Endothelial cell of umbilical vein (primary cell): ENCODE measurements around the gene CDRT15.

ENCODE experiments used
- EZH2 ChIP-seq: IDR thresholded peaks from 2 replicates; pipeline ENCODE4 v1.6.1; 2012; ENCODE audit warnings: borderline replicate concordance, low read depth, mild to moderate bottlenecking, moderate library complexity, low read length, inconsistent platforms; ENCODE audit not compliant: severe bottlenecking
- GATA2 ChIP-seq: IDR thresholded peaks from 2 replicates; pipeline ENCODE4 v1.7.0; 2011; ENCODE audit warnings: low read depth, mild to moderate bottlenecking, moderate library complexity, mixed read lengths, low read length; ENCODE audit not compliant: insufficient read length, insufficient read depth
- MYC ChIP-seq: IDR thresholded peaks from one replicate; pipeline ENCODE4 v1.6.1; 2011; ENCODE audit warnings: mild to moderate bottlenecking, low read depth, low read length
- POLR2A ChIP-seq: IDR thresholded peaks from 2 replicates; pipeline ENCODE4 v1.6.1; 2012; ENCODE audit warnings: low read depth, mild to moderate bottlenecking, control low read depth, low read length
- POLR2AphosphoS5 ChIP-seq: IDR thresholded peaks from 2 replicates; pipeline ENCODE4 v1.6.1; 2012; ENCODE audit warnings: low read depth, mild to moderate bottlenecking, control low read depth, low read length, moderate library complexity; ENCODE audit not compliant: insufficient read depth
- TF ChIP-seq, protein P1 (sequence below), 2 donors: IDR thresholded peaks; 1 replicate in 1 of 2; 2 replicates in 1 of 2; pipeline ENCODE4 v1.5.1; 2011; ENCODE audit warnings: low read length in 2 of 2, mild to moderate bottlenecking in 2 of 2, moderate library complexity in 2 of 2, control low read depth in 1 of 2, inconsistent platforms in 1 of 2, low read depth in 1 of 2; ENCODE audit not compliant: insufficient read depth in 1 of 2; ENCODE audit errors: extremely low read depth in 1 of 2
- TF ChIP-seq, protein P2 (sequence below): IDR thresholded peaks from 2 replicates; pipeline ENCODE4 v1.6.1; 2011; ENCODE audit not compliant: insufficient read depth, insufficient read length

DNA sequence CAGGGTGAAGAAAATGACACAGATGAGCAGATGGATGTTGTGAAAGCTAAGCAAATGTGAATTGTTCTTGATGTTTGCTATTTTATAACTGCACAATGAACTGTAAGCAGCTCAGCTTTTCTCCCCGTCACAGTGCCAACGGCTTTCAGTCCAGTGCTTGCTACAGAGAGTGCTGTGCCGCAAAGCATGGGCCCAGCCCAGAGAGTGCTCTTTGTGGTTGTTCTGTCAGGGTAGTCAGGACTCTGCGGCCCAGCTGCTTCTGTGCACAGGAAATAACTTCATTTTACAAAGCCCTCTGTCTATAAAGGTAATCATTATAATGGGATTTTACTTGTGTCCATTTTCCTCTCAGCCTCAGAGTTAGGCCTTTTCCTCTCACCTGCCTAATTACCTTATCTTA lies 39.1 kb downstream of the CDRT15 start:
- TF ChIP-seq, protein P1, sequence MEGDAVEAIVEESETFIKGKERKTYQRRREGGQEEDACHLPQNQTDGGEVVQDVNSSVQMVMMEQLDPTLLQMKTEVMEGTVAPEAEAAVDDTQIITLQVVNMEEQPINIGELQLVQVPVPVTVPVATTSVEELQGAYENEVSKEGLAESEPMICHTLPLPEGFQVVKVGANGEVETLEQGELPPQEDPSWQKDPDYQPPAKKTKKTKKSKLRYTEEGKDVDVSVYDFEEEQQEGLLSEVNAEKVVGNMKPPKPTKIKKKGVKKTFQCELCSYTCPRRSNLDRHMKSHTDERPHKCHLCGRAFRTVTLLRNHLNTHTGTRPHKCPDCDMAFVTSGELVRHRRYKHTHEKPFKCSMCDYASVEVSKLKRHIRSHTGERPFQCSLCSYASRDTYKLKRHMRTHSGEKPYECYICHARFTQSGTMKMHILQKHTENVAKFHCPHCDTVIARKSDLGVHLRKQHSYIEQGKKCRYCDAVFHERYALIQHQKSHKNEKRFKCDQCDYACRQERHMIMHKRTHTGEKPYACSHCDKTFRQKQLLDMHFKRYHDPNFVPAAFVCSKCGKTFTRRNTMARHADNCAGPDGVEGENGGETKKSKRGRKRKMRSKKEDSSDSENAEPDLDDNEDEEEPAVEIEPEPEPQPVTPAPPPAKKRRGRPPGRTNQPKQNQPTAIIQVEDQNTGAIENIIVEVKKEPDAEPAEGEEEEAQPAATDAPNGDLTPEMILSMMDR (IDR thresholded peaks at IDR 0.05; ENCODE audit: extremely low read depth in 1 of 2, insufficient read depth in 1 of 2, low read depth in 1 of 2, low read length in 2 of 2) = no peak
- TF ChIP-seq POLR2AphosphoS5 = no peak
- TF ChIP-seq MYC = no peak
- TF ChIP-seq POLR2A = no peak
- no peak for TF ChIP-seq EZH2
- TF ChIP-seq, protein P2, sequence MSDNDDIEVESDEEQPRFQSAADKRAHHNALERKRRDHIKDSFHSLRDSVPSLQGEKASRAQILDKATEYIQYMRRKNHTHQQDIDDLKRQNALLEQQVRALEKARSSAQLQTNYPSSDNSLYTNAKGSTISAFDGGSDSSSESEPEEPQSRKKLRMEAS = no peak
- no peak for TF ChIP-seq GATA2
